Panc1 (cell line): ENCODE measurements around the gene NAB2. TPM values are rescaled to one million over a fixed set of nuclear protein-coding genes. Genes with fewer than 3 reads are reported as not detected.

ENCODE experiments used
- ATAC-seq: fragments of 200-7000 bp; cut with Tn5 transposase; 2 replicates; pipeline ENCODE4 v1.9.1; 2020; ENCODE audit warnings: mild to moderate bottlenecking, moderate library complexity
- BruUV-seq: library from RNA; stranded (reverse); fragments of 400-500 nt; replicated peaks from 2 replicates; lab custom pipeline; 2021; lab: Mats Ljungman, UMichigan
- CTCF ChIA-PET: fragments of 300-600 bp; sonication (Branson Sonifier 250); formaldehyde crosslinking; loops from one replicate; lab custom pipeline; 2022; ENCODE audit warnings: antibody characterized with exemption; lab: Charles Lee
- POLR2A ChIA-PET: fragments of 300-600 bp; sonication (Branson Sonifier 250); formaldehyde crosslinking; loops from one replicate; lab custom pipeline; 2022; ENCODE audit warnings: antibody characterized with exemption; lab: Charles Lee
- DNase-seq: peaks from one replicate; pipeline ENCODE4 v3.0.0-alpha.2; 2010; ENCODE audit warnings: low read depth, low spot score
- H3K27ac ChIP-seq: 2 replicates; pipeline ENCODE4 v1.5.1; 2011; ENCODE audit warnings: mild to moderate bottlenecking, low read length, inconsistent platforms
- H3K27me3 ChIP-seq: fragments of 200-500 bp; sonication (Bioruptor generic); 2 replicates; pipeline ENCODE4 v1.6.0; 2014; ENCODE audit warnings: low read length, inconsistent platforms; ENCODE audit not compliant: control insufficient read depth, insufficient read depth
- H3K36me3 ChIP-seq: fragments of 200-500 bp; sonication (Bioruptor generic); 2 replicates; pipeline ENCODE4 v1.5.1; 2014; ENCODE audit warnings: inconsistent platforms, mild to moderate bottlenecking, low read length, moderate library complexity; ENCODE audit not compliant: control insufficient read depth, insufficient read depth
- H3K4me1 ChIP-seq: 2 replicates; pipeline ENCODE4 v1.5.1; 2011; ENCODE audit warnings: inconsistent platforms, mild to moderate bottlenecking, low read length, moderate library complexity; ENCODE audit not compliant: control insufficient read depth, insufficient read depth
- H3K4me3 ChIP-seq, 2 experiments: 2 replicates each; pipeline ENCODE4 v1.5.1; 2011 to 2012; ENCODE audit warnings: low read depth in 2 of 2, low read length in 2 of 2, mild to moderate bottlenecking in 2 of 2, inconsistent platforms in 1 of 2, moderate library complexity in 1 of 2
- H3K9me3 ChIP-seq: fragments of 200-500 bp; sonication (Bioruptor generic); 2 replicates; pipeline ENCODE4 v1.5.1; 2014; ENCODE audit warnings: low read depth, mild to moderate bottlenecking, inconsistent platforms, low read length, moderate library complexity; ENCODE audit not compliant: control insufficient read depth, insufficient read depth
- POLR2AphosphoS5 ChIP-seq: IDR thresholded peaks from 2 replicates; pipeline ENCODE4 v1.6.1; 2012; ENCODE audit warnings: mild to moderate bottlenecking, low read depth, low read length, moderate library complexity
- SIN3A ChIP-seq: IDR thresholded peaks from 2 replicates; pipeline ENCODE4 v1.6.1; 2012; ENCODE audit warnings: low read depth, mild to moderate bottlenecking, low read length, moderate library complexity, borderline replicate concordance; ENCODE audit not compliant: insufficient read depth
- TCF7L2 ChIP-seq: IDR thresholded peaks from 2 replicates; pipeline ENCODE4 v1.6.1; 2011; ENCODE audit warnings: mild to moderate bottlenecking, low read depth, low read length, inconsistent platforms
- in situ Hi-C: cut with HindIII; loops from 2 replicates; pipeline ENCODE4 v1.10.0; 2016; ENCODE audit warnings: low sequenced_read_pairs, low pct_unique_long_range_greater_than_20kb
- intact Hi-C: fragments of 100-400 bp; cut with micrococcal nuclease; formaldehyde crosslinking; loops from one replicate; pipeline ENCODE4 v1.10.0; 2022; ENCODE audit not compliant: unreplicated experiment
- total RNA-seq: library from RNA; stranded (reverse); gene quantifications from one replicate; pipeline ENCODE4 v1.2.1, GENCODE V29; 2021; ENCODE audit not compliant: unreplicated experiment
- TF ChIP-seq, protein P1 (sequence below), 2 experiments: IDR thresholded peaks; 2 replicates each; pipeline ENCODE4 v1.6.1; 2011 to 2012; ENCODE audit warnings: low read depth in 2 of 2, control low read depth in 1 of 2, low read length in 1 of 2, mild to moderate bottlenecking in 1 of 2, moderate library complexity in 1 of 2; ENCODE audit not compliant: insufficient read depth in 1 of 2
- TF ChIP-seq, protein P2 (sequence below): fragments of 450-650 bp; IDR thresholded peaks from 2 replicates; pipeline ENCODE4 v1.5.1; 2017; ENCODE audit warnings: mild to moderate bottlenecking

NAB2 gene
- total RNA-seq, 1 experiment from 2014 or later: 13.9 TPM

DNA sequence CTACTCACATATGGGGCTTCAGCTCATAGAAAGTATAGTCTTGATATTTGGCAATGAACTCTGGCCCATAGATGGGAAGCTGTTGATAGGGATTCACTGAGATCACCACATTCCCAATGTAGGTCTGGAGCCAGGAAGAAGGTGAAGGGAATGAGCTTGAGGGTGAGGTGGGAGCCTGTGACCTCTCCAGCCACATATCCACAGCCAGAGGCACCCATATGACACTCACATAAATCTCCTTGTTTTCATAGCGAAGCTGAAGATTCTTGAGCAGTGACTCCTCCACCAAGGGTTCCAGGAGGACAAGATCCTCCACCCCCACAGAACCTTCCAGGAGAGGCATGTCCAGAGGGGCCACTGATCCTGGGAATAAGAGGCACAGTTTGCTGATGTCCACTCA lies 40.9 kb upstream of the NAB2 start:
- ATAC-seq: no peak
- Histone ChIP-seq H3K27me3 (peaks cover 12% of the 10 kb centered on the region), H3K27ac (no peak overlapping the region), H3K9me3 (no peaks in the 10 kb centered on the region), H3K36me3 (no peaks in the 10 kb centered on the region), H3K4me1 (no peaks in the 10 kb centered on the region), H3K4me3 (no peak overlapping the region)
- BruUV-seq: no TSS peak
- intact Hi-C loops: no loop called here
- no peak for DNase-seq
- CTCF ChIA-PET: interaction anchor here (0.5 to 0.6 kb wide), 2 partner anchors 49 to 126 kb away, joined by 3 read pairs; no protein-coding TSS in a partner anchor
- TF ChIP-seq, protein P1, sequence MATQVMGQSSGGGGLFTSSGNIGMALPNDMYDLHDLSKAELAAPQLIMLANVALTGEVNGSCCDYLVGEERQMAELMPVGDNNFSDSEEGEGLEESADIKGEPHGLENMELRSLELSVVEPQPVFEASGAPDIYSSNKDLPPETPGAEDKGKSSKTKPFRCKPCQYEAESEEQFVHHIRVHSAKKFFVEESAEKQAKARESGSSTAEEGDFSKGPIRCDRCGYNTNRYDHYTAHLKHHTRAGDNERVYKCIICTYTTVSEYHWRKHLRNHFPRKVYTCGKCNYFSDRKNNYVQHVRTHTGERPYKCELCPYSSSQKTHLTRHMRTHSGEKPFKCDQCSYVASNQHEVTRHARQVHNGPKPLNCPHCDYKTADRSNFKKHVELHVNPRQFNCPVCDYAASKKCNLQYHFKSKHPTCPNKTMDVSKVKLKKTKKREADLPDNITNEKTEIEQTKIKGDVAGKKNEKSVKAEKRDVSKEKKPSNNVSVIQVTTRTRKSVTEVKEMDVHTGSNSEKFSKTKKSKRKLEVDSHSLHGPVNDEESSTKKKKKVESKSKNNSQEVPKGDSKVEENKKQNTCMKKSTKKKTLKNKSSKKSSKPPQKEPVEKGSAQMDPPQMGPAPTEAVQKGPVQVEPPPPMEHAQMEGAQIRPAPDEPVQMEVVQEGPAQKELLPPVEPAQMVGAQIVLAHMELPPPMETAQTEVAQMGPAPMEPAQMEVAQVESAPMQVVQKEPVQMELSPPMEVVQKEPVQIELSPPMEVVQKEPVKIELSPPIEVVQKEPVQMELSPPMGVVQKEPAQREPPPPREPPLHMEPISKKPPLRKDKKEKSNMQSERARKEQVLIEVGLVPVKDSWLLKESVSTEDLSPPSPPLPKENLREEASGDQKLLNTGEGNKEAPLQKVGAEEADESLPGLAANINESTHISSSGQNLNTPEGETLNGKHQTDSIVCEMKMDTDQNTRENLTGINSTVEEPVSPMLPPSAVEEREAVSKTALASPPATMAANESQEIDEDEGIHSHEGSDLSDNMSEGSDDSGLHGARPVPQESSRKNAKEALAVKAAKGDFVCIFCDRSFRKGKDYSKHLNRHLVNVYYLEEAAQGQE (IDR thresholded peaks at IDR 0.05; ENCODE audit: insufficient read depth in 1 of 2, low read depth in 2 of 2, low read length in 1 of 2): no peak
- no peak for TF ChIP-seq POLR2AphosphoS5
- in situ Hi-C loops: no loop called here
- POLR2A ChIA-PET: interaction anchor here (0.6 kb wide), 1 partner anchor 264 kb away, joined by 5 read pairs; no protein-coding TSS in a partner anchor

DNA sequence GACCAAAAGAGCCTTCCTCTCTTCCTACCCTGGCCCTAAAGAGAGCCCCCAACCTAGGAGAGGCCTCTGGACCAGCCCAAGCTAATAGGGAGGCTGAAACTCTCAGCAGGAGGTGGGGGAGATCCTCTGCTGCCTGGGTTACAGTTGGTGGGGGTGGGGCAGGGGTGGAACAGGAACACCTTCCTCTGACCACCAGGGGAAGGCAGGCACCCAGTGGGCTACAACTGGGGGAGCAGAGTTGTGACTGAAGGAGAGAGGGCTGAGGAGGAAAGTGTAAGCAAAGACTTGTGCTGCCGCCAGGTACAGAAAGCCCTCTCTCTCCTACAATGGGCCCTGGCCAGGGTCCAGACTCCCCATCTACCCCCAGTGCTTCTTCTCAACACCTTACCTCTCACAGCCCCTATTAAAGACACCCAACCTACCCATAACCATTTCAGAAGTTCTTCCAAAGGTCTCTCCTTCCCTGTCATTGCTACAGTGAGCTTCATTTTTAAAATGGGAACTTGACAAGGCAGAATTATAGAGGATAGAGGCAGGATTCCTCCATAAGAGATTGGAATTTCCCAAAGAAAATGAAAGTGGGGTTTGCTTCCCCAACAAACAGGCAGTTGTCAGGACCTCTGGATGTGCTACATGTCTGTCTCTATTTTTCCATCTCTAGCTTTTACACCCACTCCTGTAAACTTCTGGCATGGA lies 40.3 kb upstream of the NAB2 start:
- BruUV-seq: no TSS peak
- intact Hi-C loops: no loop called here

More for the DNA sequence above, 40.3 kb upstream of the NAB2 start:
- ChIA-PET CTCF (interaction anchor here (0.6 kb wide), 2 partner anchors 50 to 165 kb away, joined by 3 read pairs; no protein-coding TSS in a partner anchor), POLR2A (interaction anchor here (0.6 kb wide), 1 partner anchor 264 kb away, joined by 5 read pairs; no protein-coding TSS in a partner anchor)
- in situ Hi-C loops: no loop called here
- H3K4me1 ChIP-seq: no peaks in the 10 kb centered on the region
- ATAC-seq (no peak), DNase-seq (no peak)
- no peak overlapping the region for H3K27ac ChIP-seq
- TF ChIP-seq TCF7L2: no peak
- TF ChIP-seq, protein P1 (IDR thresholded peaks at IDR 0.05; ENCODE audit: insufficient read depth in 1 of 2, low read depth in 2 of 2, low read length in 1 of 2): no peak
- no peak for TF ChIP-seq SIN3A
- TF ChIP-seq POLR2AphosphoS5: no peak
- TF ChIP-seq, protein P2, sequence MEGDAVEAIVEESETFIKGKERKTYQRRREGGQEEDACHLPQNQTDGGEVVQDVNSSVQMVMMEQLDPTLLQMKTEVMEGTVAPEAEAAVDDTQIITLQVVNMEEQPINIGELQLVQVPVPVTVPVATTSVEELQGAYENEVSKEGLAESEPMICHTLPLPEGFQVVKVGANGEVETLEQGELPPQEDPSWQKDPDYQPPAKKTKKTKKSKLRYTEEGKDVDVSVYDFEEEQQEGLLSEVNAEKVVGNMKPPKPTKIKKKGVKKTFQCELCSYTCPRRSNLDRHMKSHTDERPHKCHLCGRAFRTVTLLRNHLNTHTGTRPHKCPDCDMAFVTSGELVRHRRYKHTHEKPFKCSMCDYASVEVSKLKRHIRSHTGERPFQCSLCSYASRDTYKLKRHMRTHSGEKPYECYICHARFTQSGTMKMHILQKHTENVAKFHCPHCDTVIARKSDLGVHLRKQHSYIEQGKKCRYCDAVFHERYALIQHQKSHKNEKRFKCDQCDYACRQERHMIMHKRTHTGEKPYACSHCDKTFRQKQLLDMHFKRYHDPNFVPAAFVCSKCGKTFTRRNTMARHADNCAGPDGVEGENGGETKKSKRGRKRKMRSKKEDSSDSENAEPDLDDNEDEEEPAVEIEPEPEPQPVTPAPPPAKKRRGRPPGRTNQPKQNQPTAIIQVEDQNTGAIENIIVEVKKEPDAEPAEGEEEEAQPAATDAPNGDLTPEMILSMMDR: no peak
- no peak overlapping the region for H3K4me3 ChIP-seq
- H3K36me3 ChIP-seq: no peaks in the 10 kb centered on the region
- H3K27me3 ChIP-seq: peaks cover 10% of the 10 kb centered on the region
- H3K9me3 ChIP-seq: no peaks in the 10 kb centered on the region
